ENCODE results near the gene XAB2.

DNA sequence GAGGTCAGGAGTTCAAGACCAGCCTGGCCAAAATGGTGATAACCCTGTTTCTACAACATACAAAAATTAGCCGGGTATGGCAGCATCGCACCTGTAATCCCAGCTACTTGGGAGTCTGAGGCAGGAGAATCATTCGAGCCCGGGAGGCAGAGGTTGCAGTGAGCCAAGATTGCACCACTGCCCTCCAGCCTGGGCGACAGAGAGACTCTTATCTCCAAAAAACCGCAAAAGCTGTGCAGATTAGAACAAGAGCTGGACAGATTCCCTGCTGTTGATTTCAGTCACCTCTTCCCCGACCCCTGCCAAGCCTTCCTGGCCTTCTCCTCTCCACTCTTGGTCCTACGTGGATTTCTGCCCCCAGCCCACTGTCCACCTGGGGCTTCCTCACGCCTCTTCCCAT, 25.4 kb downstream of the XAB2 start:
- TF ChIP-seq, protein P1, sequence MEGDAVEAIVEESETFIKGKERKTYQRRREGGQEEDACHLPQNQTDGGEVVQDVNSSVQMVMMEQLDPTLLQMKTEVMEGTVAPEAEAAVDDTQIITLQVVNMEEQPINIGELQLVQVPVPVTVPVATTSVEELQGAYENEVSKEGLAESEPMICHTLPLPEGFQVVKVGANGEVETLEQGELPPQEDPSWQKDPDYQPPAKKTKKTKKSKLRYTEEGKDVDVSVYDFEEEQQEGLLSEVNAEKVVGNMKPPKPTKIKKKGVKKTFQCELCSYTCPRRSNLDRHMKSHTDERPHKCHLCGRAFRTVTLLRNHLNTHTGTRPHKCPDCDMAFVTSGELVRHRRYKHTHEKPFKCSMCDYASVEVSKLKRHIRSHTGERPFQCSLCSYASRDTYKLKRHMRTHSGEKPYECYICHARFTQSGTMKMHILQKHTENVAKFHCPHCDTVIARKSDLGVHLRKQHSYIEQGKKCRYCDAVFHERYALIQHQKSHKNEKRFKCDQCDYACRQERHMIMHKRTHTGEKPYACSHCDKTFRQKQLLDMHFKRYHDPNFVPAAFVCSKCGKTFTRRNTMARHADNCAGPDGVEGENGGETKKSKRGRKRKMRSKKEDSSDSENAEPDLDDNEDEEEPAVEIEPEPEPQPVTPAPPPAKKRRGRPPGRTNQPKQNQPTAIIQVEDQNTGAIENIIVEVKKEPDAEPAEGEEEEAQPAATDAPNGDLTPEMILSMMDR (IDR thresholded peaks at IDR 0.05), result no peak
- no peak for TF ChIP-seq POLR2A (IDR thresholded peaks at IDR 0.05)

All from tibial nerve (tissue), 3 donors.